Stimulated activated CD4-positive, alpha-beta T cell treated with anti-CD3 and anti-CD28 coated beads, Interleukin-15, amount 100 ng/mL, for 1 hour (primary cell): ENCODE results near the gene FDXACB1.
"Not testable (repeated sequence)": the region's sequence is repeated elsewhere in the genome, so short reads cannot be mapped to it uniquely, and the experiment has no call there.

Experiments
- DNase-seq, 2 donors: peaks; one replicate each; pipeline ENCODE4 v3.0.0-alpha.2; 2020; ENCODE audit warnings: low read depth in 1 of 2, low spot score in 1 of 2

FDXACB1 gene

GRCh38 chr11:111909378-111909777 lies 30.4 kb upstream of the FDXACB1 start:
- DNase-seq: no peak

DNA sequence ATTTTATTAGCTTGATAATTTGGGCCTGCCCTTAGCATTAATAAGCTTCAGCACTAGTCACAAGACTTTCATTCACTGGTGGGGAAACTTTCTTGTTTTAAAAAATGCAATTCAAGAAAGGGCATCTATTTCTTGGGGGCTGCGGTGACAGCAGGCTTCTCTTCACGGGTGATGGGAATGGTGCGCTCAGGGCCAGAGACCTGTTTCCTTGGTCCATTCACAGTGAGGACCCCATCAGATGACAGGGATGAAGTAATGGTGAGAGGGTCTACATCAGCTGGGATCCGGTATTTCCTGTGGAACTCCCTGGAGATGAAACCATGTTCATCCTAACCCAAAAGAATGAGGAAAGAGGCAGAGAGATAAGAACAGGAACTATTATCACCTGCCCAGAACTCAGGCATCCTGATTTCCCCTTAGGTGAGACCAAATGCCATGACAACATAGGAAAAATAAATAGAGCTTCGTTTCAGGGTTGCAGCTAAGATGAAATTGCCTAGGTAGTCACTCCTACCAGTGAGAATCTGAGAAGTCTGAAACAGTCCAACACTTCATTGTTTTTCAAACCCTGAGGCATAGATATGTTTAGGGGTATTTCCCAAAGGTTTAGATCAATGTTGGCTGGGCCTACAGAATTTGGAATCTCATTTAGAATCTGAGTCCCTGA lies 29.8 kb upstream of the FDXACB1 start:
- no peak for DNase-seq

DNA sequence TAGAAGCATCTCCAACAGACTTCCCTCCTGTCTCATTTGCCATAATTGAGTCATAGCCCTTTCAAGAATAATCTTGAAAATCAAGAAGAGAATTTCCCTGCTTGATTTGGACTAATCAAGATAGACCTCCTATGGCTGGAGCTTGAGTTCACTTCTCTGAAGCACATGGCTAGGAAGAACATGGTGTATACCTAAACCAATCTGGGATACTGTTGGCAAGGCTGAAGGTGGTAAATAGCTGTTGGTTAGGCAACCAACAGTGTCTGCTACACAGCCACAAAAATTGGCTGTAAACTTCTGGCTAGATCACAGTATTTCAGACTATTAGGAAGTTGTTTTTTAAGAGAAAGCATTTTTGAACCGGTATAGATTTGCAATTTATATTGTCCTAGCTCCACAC lies 27.7 kb upstream of the FDXACB1 start:
- no peak for DNase-seq

GRCh38 chr11:111905411-111905810 lies 26.4 kb upstream of the FDXACB1 start:
- DNase-seq: no peak

DNA sequence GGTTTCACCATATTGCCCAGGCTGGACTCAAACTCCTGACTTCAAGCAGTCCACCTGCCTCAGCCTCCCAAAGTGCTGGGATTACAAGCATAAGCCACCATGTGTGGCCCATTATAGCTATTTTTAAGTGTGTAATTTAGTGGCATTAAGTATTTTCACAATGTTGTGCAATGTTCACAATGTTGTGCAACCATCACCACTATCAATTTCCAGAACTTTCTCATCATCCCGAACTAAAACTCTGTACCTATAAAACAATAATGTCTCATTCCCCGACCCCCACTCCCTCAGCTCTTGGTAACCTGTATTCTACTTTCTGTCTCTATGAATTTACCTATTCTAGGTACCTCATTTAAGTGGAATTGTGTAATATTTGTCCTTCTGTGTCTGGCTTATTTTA lies 7.9 kb upstream of the FDXACB1 start:
- DNase-seq: no peak

GRCh38 chr11:111886032-111886431 lies 7.1 kb upstream of the FDXACB1 start:
- no peak for DNase-seq

DNA sequence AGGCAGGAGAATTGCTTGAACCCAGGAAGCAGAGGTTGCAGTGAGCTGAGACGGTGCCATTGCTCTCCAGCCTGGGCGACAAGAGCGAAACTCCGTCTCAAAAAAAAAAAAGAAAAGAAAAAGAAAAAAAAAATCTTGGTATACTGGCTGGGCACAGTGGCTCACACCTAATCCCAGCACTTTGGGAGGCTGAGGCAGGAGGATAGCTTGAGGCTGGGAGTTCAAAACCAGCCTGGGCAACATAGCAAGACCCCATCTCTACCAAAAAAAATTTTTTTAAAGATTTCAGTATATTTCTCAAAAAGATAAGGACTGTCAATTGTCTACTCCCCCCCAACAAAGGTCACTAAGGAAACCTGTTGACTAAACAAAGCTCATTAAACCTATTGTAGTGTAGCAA lies 6.1 kb upstream of the FDXACB1 start:
- DNase-seq: not testable (repeated sequence)

GRCh38 chr11:111882202-111882601 lies 3.2 kb upstream of the FDXACB1 start:
- no peak for DNase-seq

DNA sequence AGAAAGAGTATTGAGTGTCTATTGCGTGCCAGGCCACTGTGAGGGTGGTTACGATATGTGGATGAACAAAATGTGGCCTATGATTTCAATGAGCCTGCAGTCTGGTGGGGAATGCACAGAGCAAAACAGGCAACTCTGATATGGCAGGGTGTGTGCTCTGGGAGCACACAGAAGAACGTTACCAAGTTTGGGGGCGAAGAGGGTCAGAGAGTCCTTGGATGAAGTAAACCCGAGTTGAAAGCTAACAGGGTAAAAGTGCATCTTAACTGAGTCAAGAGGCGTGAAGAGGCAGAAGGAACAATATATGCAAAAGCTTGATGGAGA lies 634 bp upstream of the FDXACB1 start:
- no peak for DNase-seq

- no peak for DNase-seq
These were observed 548 bp downstream of the FDXACB1 start for GRCh38 chr11:111878385-111878848.

- DNase-seq: no peak
These were observed 7.2 kb downstream of the FDXACB1 start for GRCh38 chr11:111871693-111872161.

DNA sequence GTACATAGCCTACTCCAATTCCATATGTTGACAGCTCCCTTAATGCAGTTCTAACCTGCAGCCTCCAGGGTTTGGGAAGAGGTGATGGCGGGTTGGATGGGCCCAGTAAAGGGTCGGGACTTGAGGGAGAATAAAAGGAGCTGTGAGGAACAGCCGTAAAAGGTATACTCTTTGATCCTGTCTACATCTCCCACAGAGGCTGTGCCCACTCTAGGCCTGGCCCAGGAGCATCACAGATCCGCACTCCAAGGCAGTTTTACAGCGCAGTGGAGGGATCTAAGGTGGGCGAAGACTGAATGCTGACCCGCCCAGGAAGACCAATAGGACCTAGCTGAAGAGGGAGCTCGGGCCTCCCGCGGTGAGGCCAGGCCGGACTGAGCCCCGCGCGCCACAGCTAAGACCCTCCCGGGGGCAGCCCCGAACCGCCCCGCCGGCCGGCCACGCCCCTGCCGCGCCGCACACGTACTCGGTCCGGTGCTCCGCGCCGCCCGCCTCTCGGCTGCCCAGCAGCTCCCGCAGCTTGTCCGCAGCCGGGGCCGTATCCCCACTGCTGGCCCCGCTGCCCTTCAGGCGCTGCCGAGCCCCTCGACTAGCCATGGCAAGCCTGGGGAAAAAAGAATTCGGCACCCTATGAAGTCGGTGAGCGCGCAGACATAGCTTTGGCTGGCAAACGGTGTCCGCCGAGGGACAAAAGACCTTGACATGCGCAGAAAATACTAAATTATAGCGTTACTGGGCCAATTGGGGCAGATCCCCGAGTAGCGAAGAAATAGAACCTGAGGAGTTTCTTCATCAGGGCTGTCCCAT lies 7.9 kb downstream of the FDXACB1 start, which contains the start of gene ALG9:
TSS of gene ALG9 (minus strand) at position 696 of the 807 bp plus-strand sequence. CDS start at position 597, 99 bp downstream.
- DNase-seq: peak; percentile 79 to 88

DNA sequence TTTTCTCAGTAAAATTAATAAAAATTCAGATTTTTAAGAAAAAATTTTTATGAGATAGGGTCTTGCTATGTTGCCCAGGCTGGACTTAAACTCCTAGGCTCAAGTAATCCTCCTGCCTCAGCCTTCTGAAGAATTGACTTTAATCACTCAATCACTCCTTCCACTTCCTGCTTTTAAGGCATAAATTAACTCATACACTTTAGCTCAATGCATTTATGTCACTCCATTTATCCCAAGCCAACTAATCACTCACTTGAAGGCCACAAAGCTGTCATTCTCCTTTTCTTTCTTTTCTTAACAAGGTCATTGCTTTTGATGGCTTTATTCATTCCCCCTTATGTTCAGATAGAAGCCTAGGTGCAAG lies 8.5 kb downstream of the FDXACB1 start:
- no peak for DNase-seq

GRCh38 chr11:111870113-111870512 lies 8.9 kb downstream of the FDXACB1 start:
- no peak for DNase-seq

DNA sequence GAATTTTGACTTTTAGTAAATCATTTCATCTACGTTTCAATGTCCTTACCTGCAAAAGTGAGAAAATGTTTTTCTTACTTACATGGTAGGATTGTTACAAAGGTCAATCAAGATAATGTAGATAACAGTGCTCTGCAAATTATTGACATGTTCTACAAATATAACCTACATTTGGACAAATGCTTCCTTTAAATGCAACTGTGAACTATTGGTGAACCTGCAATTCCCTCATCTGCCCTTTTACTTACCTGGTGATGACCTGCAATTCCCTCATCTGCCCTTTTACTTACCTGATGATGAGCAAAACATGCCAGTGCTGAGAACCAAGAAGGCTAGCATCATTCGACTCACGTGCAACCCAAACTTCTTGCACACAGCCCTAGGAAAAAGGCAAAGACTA lies 18.7 kb downstream of the FDXACB1 start:
- no peak for DNase-seq

GRCh38 chr11:111855506-111855905 lies 23.5 kb downstream of the FDXACB1 start:
- DNase-seq: no peak

DNA sequence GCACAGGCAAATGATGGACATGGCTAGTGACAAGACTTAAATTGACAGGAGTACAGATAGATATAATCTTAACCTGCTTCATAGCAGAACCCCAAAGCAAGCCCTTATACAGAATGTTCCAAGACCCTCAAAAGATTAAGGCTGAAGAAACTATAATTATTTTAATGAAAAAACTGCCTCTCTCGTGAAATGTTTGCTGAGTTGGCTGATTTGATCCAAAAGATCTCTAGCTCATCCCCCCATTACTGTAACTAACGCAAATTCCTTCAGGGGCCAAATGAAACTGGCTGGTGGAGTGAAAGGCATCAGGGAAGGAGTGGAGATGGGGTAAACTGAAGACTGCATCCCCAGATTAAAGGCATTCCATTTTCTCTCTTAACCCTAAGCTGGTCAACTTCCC lies 26.9 kb downstream of the FDXACB1 start:
- no peak for DNase-seq

DNA sequence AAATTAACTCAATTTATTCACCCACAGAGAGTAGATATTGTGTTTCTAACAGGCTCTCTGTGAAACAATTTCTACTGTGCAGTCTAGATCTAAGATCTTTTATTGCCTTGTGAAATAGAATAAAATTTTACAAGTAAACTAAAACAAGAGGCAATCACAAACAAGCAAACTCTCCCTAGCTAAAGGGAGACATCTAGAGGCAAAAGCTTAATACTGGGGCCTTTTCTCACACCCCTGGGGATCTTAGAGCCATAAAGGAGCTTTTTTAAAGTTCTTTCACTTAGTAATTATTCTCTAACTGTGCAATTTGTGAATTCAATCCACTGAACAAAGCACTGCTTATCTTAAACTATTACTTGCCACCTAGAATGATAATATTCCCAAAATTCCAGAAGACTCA lies 27.3 kb downstream of the FDXACB1 start:
- no peak for DNase-seq

- no peak for DNase-seq
These were observed 27.9 kb downstream of the FDXACB1 start for GRCh38 chr11:111851067-111851466.

DNA sequence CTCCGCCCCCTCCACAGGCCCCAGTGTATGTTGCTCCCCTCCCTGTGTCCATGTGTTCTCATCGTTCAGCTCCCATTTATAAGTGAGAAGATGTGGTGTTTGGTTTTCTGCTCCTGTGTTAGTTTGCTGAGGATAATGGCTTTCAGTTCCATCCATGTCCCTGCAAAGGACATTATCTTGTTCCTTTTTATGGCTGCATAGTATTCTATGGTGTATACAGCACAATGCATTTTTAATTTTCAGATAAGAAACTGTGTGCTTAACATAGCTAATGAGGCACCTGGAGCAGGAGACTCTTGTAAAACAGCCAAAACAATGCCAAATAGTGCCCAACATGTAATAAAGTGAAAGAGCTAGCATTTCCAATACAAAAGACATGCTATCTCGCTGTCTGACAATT lies 29.3 kb downstream of the FDXACB1 start:
- DNase-seq: no peak

DNA sequence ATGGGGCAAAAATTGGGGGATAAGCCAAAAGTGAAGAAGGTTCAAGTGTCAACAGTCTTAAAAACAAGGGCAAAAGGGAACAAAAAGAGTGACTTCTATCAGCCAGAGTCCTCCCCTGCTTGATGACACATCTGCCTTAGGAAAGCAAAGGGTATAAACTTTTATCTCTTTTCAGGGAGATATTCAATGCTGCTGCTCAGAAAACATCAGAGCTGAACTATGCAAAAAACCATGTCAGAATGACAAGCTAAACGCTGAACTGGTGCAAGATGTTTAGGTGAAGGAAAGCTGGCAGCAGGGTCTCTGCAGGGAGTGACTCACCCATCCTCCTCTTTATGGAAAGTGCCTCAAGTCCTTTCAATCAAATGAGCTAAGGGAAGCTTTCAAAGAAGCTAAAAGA lies 32.3 kb downstream of the FDXACB1 start:
- no peak for DNase-seq

GRCh38 chr11:111846063-111846462 lies 32.9 kb downstream of the FDXACB1 start:
- no peak for DNase-seq
